Thymus (tissue), 11 donors: Measurements from ENCODE around the gene NKIRAS2. TPM values are rescaled to one million over a fixed set of nuclear protein-coding genes. Genes with fewer than 3 reads are reported as not detected.

Experiments used
- DNase-seq, 9 donors: peaks; one replicate each; pipeline ENCODE4 v3.0.0-alpha.2; 2013; ENCODE audit warnings: low spot score in 9 of 9, low read depth in 6 of 9, missing footprints in 1 of 9
- H3K27ac ChIP-seq, 2 donors: one replicate each; pipeline ENCODE4 v1.5.1; 2013; ENCODE audit warnings: control low read depth in 1 of 2, low read depth in 1 of 2, low read length in 1 of 2, mild to moderate bottlenecking in 1 of 2, moderate library complexity in 1 of 2
- H3K27me3 ChIP-seq, 2 donors: one replicate each; pipeline ENCODE4 v1.5.1; 2013; ENCODE audit warnings: low read length in 1 of 2; ENCODE audit not compliant: control insufficient read depth in 2 of 2, insufficient read depth in 1 of 2
- H3K36me3 ChIP-seq, 2 donors: one replicate each; pipeline ENCODE4 v1.5.1; 2013; ENCODE audit warnings: low read length in 1 of 2, mild to moderate bottlenecking in 1 of 2, moderate library complexity in 1 of 2; ENCODE audit not compliant: control insufficient read depth in 2 of 2, insufficient read depth in 2 of 2
- H3K4me1 ChIP-seq, 2 donors: one replicate each; pipeline ENCODE4 v1.5.1; 2013; ENCODE audit warnings: low read length in 2 of 2; ENCODE audit not compliant: control insufficient read depth in 2 of 2, insufficient read depth in 2 of 2
- H3K4me3 ChIP-seq, 2 donors: one replicate each; pipeline ENCODE4 v1.5.1; 2013; ENCODE audit warnings: low read length in 2 of 2, control low read depth in 1 of 2, mild to moderate bottlenecking in 1 of 2
- H3K9me3 ChIP-seq, 2 donors: one replicate each; pipeline ENCODE4 v1.5.1; 2013; ENCODE audit warnings: low read length in 1 of 2, mild to moderate bottlenecking in 1 of 2; ENCODE audit not compliant: control insufficient read depth in 2 of 2, insufficient read depth in 1 of 2
- WGBS: extraction: QIAGEN DNeasy Blood & Tissue Kit; methylation state at CpG from one replicate; pipeline ENCODE4 v1.1.7; 2013; 5-methylcytosine and 5-hydroxymethylcytosine counted together
- polyA plus RNA-seq: library from polyadenylated mRNA; stranded (reverse); fragments of 200-250 nt; gene quantifications from one replicate; pipeline ENCODE4 v1.2.3, GENCODE V29; 2013
- total RNA-seq: library from RNA; stranded (reverse); fragments of 120-200 nt; gene quantifications from one replicate; pipeline ENCODE4 v1.2.4, GENCODE V29; 2013
- donor health status: healthy.

The NKIRAS2 gene
- total and polyA plus RNA-seq, 2 donors, result 22.0 to 24.1 TPM

- 45% methylated on average over 12 of the region's 12 CpGs for WGBS
Observed at GRCh38 chr17:42053731-42054500, 34.0 kb downstream of the NKIRAS2 start.

GRCh38 chr17:42055027-42055426, 35.1 kb downstream of the NKIRAS2 start:
- H3K4me3 ChIP-seq, result no peak overlapping the region
- no peak overlapping the region for H3K27ac ChIP-seq
- H3K36me3 ChIP-seq, result peaks cover 0 to 3% of the 10 kb centered on the region in 2 donors
- 50% methylated on average over 3 of the region's 3 CpGs for WGBS
- H3K4me1 ChIP-seq, result peaks cover 53 to 67% of the 10 kb centered on the region in 2 donors
- no peak for DNase-seq
- H3K9me3 ChIP-seq, result peaks cover 0 to 15% of the 10 kb centered on the region in 2 donors
- peaks cover 0 to 40% of the 10 kb centered on the region in 2 donors for H3K27me3 ChIP-seq

More at GRCh38 chr17:42053731-42054500, 34.0 kb downstream of the NKIRAS2 start:
- Histone ChIP-seq H3K4me1 (peaks cover 48 to 64% of the 10 kb centered on the region in 2 donors), H3K36me3 (no peaks in the 10 kb centered on the region), H3K4me3 (no peak overlapping the region), H3K27me3 (peaks cover 0 to 51% of the 10 kb centered on the region in 2 donors), H3K9me3 (peaks cover 0 to 15% of the 10 kb centered on the region in 2 donors), H3K27ac (no peak overlapping the region)
- DNase-seq, result no peak

- H3K27me3 ChIP-seq, result peaks cover 0 to 38% of the 10 kb centered on the region in 2 donors
- 77% methylated on average over 6 of the region's 6 CpGs for WGBS
Observed at GRCh38 chr17:42055496-42055895, 35.6 kb downstream of the NKIRAS2 start.

GRCh38 chr17:42056635-42057034, 36.7 kb downstream of the NKIRAS2 start:
- WGBS, result 88% methylated on average over 3 of the region's 3 CpGs
- Histone ChIP-seq H3K27ac (peak overlapping the region in 1 of 2 donors; percentile 14), H3K9me3 (peaks cover 0 to 15% of the 10 kb centered on the region in 2 donors), H3K4me1 (peaks cover 59 to 70% of the 10 kb centered on the region in 2 donors), H3K4me3 (no peak overlapping the region), H3K27me3 (peaks cover 0 to 27% of the 10 kb centered on the region in 2 donors), H3K36me3 (peaks cover 0 to 3% of the 10 kb centered on the region in 2 donors)
- DNase-seq, result no peak

More at GRCh38 chr17:42055496-42055895, 35.6 kb downstream of the NKIRAS2 start:
- H3K27ac ChIP-seq, result no peak overlapping the region
- peaks cover 56 to 69% of the 10 kb centered on the region in 2 donors for H3K4me1 ChIP-seq
- H3K4me3 ChIP-seq, result no peak overlapping the region
- no peak for DNase-seq
- H3K36me3 ChIP-seq, result peaks cover 0 to 3% of the 10 kb centered on the region in 2 donors
- peaks cover 0 to 15% of the 10 kb centered on the region in 2 donors for H3K9me3 ChIP-seq

- Histone ChIP-seq H3K27me3 (peaks cover 0 to 16% of the 10 kb centered on the region in 2 donors), H3K4me3 (no peak overlapping the region), H3K4me1 (peaks cover 73 to 81% of the 10 kb centered on the region in 2 donors), H3K36me3 (peaks cover 0 to 3% of the 10 kb centered on the region in 2 donors), H3K27ac (no peak overlapping the region), H3K9me3 (peaks cover 0 to 17% of the 10 kb centered on the region in 2 donors)
- DNase-seq, result no peak
- WGBS, result 52% methylated on average over 7 of the region's 7 CpGs
Observed at GRCh38 chr17:42058063-42058462, 38.2 kb downstream of the NKIRAS2 start.

- H3K36me3 ChIP-seq, result peaks cover 0 to 3% of the 10 kb centered on the region in 2 donors
- peak overlapping the region in 1 of 2 donors; percentile 68 for H3K27ac ChIP-seq
- WGBS, result 6% methylated on average over 4 of the region's 4 CpGs
- H3K9me3 ChIP-seq, result peaks cover 0 to 8% of the 10 kb centered on the region in 2 donors
- peaks cover 71 to 88% of the 10 kb centered on the region in 2 donors for H3K4me1 ChIP-seq
- H3K27me3 ChIP-seq, result peaks cover 0 to 1% of the 10 kb centered on the region in 2 donors
- DNase-seq, result peak in 1 of 9 donors; percentile 66
- no peak overlapping the region for H3K4me3 ChIP-seq
Observed at GRCh38 chr17:42059815-42060214, 39.9 kb downstream of the NKIRAS2 start.

- peak overlapping the region in 1 of 2 donors; percentile 68 for H3K27ac ChIP-seq
- peaks cover 0 to 8% of the 10 kb centered on the region in 2 donors for H3K9me3 ChIP-seq
- WGBS, result 78% methylated on average over 4 of the region's 4 CpGs
- peaks cover 0 to 3% of the 10 kb centered on the region in 2 donors for H3K36me3 ChIP-seq
- peaks cover 73 to 88% of the 10 kb centered on the region in 2 donors for H3K4me1 ChIP-seq
- no peak for DNase-seq
- H3K27me3 ChIP-seq, result no peaks in the 10 kb centered on the region
- H3K4me3 ChIP-seq, result no peak overlapping the region
Observed at GRCh38 chr17:42060231-42060630, 40.3 kb downstream of the NKIRAS2 start.

- peaks cover 0 to 8% of the 10 kb centered on the region in 2 donors for H3K9me3 ChIP-seq
- DNase-seq, result peak in 1 of 9 donors; percentile 59
- WGBS, result 63% methylated on average over 5 of the region's 5 CpGs
Observed at GRCh38 chr17:42061646-42062487, 42.0 kb downstream of the NKIRAS2 start.

More at GRCh38 chr17:42061646-42062487, 42.0 kb downstream of the NKIRAS2 start:
- Histone ChIP-seq H3K4me1 (peaks cover 71 to 80% of the 10 kb centered on the region in 2 donors), H3K36me3 (peaks cover 0 to 3% of the 10 kb centered on the region in 2 donors), H3K27ac (peak overlapping the region; percentile 55 to 57), H3K4me3 (no peak overlapping the region), H3K27me3 (no peaks in the 10 kb centered on the region)
